Measurements from ENCODE around the gene IFNW1.
A peak's percentile ranks its signal among the peaks of the same experiment; 100 is the strongest.
"Not testable (repeated sequence)": the region's sequence is repeated elsewhere in the genome, so short reads cannot be mapped to it uniquely, and the experiment has no call there.

IFNW1 gene

DNA sequence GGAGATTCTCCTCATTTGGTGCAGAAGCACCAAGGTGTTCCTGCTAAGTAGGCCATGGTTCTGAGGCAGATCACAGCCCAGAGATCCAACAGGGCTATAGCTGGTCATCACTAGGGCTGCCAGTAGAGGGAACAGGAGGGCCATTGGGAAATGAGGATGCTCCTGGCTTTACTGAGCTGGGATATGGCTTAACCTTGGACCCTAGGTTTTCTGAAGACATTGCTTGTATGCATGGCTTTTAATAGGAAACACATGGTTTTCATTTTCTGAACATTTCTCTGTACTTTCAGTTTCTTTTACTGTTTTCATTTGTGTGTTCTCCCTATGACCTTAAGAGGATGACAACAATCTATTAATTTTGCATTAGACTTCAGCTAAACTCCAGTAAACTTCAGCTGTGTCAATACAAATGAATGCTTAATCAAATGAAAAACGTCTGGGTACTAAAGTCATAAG lies at the start of gene IFNW1:
IFNW1 (minus strand) TSS at position 406 of the 456 bp plus-strand sequence; CDS start at position 144, 262 bp downstream.
- DNase-seq (ENCODE audit: insufficient read length, low spot score) (no peak), FAIRE-seq (no peak)

DNA sequence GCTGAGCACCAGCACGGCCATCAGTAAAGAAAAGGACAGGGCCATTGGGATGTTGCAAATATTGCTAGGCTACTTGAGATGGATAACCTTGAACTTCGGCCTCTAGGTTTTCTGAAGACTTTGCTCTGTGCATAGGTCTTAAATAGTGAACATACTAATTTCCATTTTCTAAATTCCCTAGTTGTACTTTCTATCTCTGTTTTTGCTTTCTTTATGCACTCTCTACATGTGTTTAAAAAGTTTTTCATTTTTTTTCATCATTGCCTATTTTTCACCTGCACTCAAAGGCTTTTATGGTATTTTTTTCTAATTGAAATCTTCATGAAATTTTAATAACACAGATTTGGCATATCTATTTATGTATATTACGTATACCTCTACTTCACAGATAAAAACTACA lies 45.9 kb upstream of the IFNW1 start, which contains the start of gene IFNA4:
IFNA4 (minus strand) TSS at position 101 of the 400 bp plus-strand sequence; CDS start at position 45, 56 bp downstream.
- FAIRE-seq; DNase-seq (ENCODE audit: insufficient read length, low spot score): not testable (repeated sequence)

DNA sequence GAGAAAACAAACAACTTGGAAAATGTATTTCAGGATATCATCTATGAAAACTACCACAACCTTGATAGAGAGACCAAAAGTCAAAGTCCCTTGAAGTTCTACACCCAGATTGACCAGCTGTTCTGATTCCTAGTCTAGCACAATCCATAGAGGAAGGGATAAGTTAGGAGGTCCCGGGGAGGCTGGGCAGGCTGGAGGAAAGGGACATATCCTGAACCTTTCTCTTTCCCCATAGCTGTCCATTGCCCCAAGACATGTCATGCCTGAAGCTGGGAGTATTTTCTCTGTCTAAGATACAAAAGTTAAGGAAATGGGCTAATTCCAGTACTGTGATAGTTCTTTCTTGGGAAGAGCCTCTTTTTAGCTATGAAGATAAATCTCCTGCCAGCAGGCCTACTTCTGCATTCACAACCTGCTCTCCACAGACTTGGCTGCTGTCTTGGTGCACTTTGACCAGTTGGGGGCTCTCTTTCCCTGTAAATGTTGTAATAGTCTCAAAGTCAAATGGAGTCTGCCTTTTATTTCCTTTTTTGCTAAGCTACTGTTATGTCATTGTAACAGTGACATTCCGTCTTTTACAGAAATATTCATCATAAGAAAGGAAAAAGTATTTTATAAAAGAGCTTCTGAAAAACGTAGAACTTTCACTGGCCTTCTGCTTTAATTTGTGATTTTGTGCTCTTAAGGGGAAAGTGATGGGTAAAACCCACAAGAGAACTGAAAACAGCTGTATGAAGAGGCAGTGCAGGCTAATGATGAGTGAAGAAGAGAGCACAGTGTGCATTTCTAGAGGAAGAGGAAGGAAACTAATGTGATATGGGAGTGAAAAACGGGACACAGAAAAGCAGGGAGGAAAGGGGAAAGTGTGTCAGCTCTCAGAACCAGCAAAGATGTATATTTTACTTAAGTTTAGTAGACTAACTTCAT lies 41.4 kb upstream of the IFNW1 start:
- not testable (repeated sequence) for FAIRE-seq; DNase-seq (ENCODE audit: insufficient read length, low spot score)

DNA sequence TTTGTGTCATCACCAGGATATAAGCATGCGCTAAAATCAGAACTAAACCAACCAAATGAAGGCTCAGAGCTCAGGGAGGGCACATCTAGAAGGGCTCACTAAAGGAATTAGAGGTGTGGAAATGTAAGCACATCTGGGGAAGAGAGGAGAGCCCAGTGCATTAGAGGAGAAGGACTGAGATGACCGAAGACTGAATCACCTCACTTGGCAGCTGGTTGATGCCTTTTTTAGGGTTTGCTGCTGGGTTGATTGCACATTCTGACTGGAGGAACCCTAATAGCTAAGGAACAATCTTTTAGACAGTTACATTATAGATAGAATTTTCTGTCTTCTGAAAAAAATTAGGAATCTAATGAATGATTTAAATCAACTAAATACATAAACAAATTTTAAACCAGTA lies 33.0 kb upstream of the IFNW1 start:
- FAIRE-seq: no peak
- no peak for DNase-seq (ENCODE audit: insufficient read length, low spot score)

DNA sequence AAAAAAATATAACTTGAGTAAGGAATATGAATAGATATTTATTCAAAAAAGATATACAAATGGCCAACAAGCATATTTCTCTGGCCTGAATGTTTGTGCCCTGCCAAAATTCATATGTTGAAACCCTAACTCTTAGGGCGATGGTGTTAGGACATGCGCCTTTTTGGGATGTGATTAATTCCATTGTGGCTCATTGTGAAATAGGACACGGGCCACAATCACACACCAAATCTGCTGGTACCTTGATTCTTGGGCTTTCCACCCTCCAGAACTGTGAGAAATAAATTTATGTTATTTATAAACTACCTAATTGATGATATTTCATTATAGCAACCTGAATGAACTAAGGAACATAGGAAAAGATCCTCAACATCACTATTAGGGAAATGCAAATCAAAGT lies 30.5 kb upstream of the IFNW1 start:
- DNase-seq (ENCODE audit: insufficient read length, low spot score) (no peak), FAIRE-seq (no peak)

DNA sequence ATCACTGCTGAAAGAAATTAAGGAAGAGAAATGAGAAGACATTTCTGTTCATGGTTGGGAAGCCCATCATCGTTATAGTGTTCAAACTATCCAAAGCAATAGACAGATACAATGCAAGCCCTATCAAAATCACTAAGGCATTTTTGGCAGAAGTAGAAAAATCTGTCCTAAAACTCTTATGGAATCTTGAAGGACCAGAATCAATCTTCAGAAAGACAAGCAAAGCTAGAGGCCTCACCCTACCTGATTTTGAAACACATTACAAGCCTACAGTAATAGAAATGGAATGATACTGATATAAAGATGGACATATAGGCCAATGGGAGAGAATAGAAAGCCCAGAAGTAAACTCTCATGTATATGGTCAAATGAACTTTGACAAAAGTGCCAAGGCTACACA lies 29.7 kb upstream of the IFNW1 start:
- no peak for DNase-seq (ENCODE audit: insufficient read length, low spot score)
- FAIRE-seq: no peak

DNA sequence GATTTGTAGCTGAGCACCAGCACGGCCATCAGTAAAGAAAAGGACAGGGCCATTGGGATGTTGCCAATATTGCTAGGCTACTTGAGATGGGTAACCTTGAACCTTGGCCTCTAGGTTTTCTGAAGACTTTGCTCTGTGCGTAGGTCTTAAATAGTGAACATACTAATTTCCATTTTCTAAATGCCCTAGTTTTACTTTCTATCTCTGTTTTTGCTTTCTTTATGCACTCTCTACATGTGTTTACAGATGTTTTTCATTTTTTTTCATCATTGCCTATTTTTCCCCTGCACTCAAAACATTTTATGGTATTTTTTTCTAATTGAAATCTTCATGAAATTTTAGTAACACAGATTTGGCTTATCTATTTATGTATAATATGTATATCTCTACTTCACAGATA lies 24.9 kb upstream of the IFNW1 start, which contains the start of gene IFNA21:
IFNA21 (minus strand) TSS at position 101 of the 400 bp plus-strand sequence; CDS start at position 53, 48 bp downstream.
- not testable (repeated sequence) for DNase-seq (ENCODE audit: insufficient read length, low spot score); FAIRE-seq

DNA sequence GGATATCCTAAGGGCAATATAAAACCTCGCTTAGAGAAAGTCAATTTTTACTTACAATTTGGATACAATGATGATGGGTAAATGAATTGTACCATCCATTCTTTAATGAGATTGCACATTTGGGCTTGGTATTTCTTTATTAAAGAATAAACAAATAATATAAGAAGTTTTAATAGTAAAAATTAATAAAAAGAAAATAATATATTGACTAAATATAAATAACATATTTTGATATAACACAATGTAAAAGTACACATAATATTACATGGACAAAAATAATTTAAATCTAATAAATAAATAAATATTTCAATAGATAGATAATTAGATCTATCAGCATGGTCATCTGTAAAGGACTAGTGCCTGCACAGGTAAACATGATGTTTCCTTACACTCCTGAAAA lies 23.9 kb upstream of the IFNW1 start:
- FAIRE-seq: no peak

DNA sequence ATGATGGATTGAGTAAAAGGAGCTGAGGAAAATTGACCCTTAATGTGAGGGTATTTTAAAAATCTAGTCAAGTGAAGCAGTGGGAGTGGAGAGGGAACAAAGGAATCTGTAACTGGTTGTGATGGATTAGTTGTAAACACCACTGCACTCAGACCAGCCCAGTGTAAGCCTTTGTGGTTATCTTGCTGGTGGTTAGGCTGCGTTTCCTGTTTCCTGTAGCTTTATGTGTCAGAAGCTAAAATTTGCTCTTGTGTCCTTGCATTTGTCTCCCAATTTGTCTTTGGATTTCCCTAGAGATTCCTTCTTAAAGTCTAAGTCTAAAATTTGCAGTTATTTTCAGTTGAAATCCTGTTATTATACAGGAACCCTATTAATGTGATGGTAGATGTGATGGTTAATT lies 18.5 kb upstream of the IFNW1 start:
- FAIRE-seq: no peak
- no peak for DNase-seq (ENCODE audit: insufficient read length, low spot score)

More for the DNA sequence above, 23.9 kb upstream of the IFNW1 start:
- no peak for DNase-seq (ENCODE audit: insufficient read length, low spot score)

DNA sequence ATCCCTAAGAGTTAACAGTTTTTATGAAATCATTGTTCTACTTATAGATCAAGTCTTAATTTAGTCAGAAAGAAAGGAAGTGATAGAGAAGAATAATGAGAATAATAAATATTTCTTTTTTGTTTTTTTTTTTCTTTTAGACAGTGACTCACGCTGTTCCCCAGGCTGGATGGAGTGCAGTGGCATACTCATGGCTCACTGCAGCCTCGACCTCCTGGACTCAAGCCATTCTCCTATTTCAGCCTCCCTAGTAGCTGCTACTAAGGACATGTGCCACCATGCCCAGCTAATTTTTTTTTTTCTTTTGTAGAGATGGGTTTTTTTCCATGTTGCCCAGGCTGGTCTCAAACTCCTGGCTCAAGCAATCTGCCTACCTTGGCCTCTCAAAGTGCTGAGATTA lies 13.9 kb upstream of the IFNW1 start:
- no peak for FAIRE-seq
- DNase-seq (ENCODE audit: insufficient read length, low spot score): no peak

DNA sequence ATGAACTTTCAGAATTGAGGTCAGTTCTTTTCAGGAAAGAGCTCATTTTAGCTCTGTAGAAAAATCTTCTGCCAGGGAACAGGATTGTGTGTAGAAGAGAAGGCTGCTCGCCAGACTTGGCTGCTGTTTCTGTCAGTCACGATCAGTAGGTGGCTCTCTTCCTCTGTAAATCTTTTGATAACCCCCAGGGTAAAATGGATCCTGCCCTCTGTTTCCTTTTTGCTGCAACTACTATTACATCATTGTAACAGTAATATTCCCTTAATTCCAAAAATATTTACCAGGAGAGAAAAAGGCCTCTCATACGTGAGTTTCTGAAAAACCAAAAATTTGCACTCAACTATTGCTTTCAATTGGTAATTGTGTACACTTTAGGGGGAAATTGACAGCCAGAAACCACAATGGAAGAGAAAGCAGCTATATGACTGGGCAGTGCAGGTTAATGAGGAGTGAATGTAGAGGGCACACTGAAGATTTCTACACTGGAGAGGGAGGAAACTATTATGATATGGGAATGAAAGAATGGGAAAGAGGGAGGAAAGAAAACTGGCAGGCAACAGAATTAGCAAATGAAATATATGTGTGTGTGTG lies 12.5 kb upstream of the IFNW1 start:
- FAIRE-seq (no peak), DNase-seq (ENCODE audit: insufficient read length, low spot score) (peak; percentile 9)

DNA sequence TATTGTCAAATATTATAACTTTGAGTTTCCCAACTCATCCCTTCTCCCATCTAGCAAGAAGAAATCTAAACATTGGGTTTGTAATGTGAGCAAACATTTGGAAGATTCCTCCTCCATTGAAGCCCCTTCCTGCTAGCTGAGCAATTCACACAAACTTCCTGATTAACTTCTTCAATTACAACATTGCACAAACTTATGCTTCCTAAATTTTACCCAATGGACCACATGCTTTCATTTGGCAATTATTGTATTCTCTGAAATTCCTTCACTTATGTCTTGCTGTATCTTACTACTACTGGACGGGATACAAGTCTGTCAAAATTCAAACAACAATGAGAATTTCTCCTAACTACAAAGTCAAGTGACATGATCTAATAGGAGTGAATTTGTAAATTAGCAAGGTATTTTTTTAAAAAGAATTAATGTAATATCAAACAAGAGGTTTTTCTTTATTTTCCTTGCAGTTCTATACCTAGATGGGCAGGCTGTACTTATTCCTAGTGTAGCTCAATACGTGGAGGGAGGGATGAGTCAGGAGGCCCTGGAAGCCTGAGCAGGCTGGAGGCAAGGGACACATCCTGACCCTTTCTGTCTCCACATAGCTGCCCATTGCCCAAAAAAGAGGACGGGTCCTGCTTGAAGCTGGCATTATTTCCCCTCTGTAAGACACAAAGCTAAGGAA lies 11.8 kb upstream of the IFNW1 start:
- DNase-seq (ENCODE audit: insufficient read length, low spot score) (no peak), FAIRE-seq (no peak)

DNA sequence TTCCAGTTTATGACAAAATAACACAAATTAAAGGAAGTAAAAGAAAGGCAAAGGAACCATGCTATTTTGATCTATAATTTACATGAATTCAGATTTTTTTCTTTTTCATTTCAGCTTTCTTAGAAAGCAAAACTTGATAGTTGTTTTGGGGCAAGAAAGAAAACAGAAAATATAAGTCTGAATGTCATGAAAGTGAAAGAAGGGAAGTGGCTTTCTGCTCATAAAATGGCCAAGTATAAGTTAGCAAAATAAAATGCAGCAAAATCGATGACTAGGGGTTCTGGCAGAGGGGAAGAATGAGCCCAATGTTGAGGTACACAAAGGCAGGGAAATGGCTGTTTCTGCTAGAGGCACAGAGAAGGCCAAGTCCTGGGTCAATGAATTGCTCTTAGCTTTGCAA lies 3.0 kb upstream of the IFNW1 start:
- FAIRE-seq (no peak), DNase-seq (ENCODE audit: insufficient read length, low spot score) (no peak)

DNA sequence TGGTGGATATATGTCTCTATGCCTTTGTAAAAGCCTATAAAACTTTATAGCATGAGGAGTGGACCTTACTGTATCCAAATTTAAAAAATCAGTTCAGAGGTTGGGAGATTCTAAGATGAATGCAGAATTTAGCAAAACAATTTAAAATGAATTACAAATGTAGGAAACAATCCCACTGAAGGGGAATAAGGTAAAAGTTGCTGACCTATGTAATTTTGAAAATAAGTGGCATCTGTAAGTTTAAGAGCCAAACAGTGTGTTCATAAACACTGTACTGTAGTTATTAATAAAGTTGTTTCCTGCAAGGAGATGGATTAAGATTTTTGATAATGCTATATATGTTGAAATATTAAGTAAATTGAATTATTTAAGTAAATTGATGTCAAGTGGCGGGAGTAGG lies 4.6 kb downstream of the IFNW1 start:
- DNase-seq (ENCODE audit: insufficient read length, low spot score): no peak
- FAIRE-seq: no peak

DNA sequence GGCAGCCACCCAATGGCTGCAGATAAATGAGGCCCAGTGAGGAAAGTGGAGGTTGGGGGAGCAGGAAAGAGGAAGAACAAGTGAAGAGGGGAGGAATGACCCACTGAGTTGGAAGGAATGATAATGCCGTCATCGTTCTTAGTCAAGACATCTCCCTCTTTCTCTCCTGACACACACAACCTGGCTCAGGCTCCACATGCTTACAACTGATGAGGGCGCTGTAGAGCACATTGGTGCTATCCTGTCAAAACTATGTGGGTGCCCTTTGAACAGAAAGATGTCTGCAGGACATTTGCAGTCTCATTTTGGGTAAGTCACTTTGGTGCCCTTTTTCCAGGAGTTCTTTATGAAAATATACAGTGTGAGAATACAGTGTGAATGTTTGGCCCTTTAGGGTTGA lies 5.9 kb downstream of the IFNW1 start:
- no peak for FAIRE-seq

DNA sequence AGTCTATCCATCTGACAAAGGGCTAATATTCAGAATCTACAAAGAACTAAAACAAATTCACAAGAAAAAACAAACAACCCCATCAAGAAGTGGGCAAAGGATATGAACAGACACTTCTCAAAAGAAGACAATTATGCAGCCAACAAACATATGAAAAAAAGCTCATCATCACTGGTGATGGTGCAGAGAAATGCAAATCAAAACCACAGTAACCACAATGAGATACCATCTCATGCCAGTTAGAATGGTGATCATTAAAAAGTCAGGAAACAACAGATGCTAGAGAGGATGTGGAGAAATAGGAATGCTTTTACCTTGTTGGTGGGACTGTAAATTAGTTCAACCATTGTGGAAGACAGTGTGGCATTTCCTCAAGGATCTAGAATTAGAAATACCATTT lies 13.4 kb downstream of the IFNW1 start:
- DNase-seq (ENCODE audit: insufficient read length, low spot score); FAIRE-seq: not testable (repeated sequence)

More for the DNA sequence above, 5.9 kb downstream of the IFNW1 start:
- no peak for DNase-seq (ENCODE audit: insufficient read length, low spot score)

DNA sequence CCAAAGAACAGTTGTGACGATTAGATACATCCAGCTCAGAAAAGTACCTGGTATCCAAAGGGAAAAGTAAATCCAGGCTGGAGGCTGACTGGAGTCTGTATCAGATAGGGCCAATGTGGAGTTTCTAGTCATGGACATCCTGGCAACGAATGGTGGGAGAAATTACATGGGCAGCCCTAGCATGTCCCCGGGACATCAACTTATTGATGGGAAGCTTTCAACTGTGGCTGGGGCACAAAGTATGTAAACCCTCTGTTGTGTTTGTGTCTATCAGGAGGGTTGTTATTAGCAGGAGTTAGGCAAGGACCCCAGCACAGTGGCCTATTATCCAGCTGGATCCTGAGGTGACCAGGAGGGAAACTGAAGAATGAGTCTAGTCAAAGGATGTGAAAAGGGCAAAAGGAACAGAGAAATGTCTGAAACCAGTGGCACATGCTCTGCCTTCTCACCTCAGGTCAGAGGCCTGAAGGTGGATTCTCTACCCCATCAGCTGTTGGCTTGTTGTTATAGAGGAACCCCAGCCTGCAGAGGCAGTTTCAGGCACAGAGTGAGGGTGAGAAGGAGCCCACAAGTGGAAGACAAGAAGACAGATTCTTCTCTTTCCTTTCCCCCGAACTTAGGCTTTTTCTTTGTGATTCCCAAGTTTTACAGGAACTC lies 19.9 kb downstream of the IFNW1 start:
- FAIRE-seq (no peak), DNase-seq (ENCODE audit: insufficient read length, low spot score) (no peak)

DNA sequence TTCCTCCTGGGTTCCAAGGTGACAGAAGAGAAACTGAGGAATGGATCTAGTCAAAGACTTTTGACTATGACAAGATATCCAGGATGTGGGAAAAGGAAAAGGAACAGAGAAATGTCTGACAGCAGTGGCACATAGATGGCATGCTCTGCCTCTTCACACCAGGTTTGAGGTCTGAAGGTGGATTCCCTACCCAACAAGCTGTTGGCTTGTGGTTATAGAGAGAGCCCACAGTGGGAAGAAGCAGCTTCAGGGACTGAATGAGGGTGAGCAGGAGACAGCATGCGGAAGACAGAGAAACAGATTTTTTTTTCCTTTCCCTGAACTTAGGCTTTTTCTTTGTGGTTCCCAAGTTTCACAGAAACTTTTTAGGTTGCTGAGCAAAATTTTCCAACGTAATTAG lies 20.6 kb downstream of the IFNW1 start:
- no peak for DNase-seq (ENCODE audit: insufficient read length, low spot score)
- FAIRE-seq: no peak

DNA sequence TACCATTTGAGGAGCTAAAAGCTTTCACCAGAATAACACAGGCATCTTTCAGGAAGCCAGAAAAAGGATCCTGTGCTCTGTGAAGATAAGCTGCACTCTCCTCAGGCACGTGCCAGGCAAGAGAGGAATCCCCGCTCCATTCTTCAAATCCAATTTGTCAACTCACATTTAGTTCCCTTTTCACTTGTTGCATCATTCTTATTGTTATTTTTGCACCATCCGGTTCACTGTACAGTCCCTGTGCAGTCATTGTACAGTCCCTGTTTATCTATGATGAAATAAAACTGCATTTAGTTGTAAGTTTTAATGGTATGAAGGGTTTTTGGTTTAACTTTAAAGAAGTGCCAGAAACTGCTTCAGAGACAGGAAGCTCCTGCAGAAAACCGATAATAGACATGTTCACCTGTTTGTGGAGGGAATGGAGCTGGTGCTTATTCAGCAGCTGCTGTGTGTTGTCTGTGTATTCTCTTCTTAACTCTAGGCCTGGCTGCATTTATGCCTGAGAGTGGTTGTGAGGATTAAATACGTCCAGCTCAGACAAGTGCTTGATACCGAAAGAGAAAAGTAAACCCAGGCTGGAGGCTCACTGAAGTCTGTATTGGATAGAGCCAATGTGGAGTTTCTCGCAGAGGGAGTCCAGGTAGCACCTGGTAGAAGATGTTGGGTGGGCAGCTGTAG lies 22.4 kb downstream of the IFNW1 start:
- FAIRE-seq: no peak

DNA sequence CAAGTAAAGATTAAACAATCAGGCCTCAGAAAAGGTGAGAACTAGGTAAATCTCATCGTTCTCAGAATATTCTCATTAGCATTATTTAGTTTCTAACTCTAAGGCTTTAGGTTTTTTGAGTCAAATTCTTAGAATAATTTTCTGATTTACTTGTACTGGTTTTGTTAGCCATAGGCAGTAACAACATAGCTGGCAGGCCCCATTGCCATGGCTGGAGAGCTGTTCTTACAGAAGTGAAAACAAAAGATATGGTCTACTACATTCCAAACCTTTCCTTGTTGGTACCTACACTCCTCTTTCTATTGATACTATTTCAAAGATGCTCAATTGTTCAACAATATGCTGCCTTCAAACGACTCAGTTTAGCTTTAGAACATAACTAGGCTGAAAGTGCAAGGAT lies 27.3 kb downstream of the IFNW1 start:
- FAIRE-seq: no peak
- DNase-seq (ENCODE audit: insufficient read length, low spot score): no peak

More for the DNA sequence above, 22.4 kb downstream of the IFNW1 start:
- no peak for DNase-seq (ENCODE audit: insufficient read length, low spot score)

Data from HTR-8/SVneo (cell line).